Renal pelvis (tissue), 4 donors: Measurements from ENCODE around the gene PPP1R12C. TPM values are rescaled to one million over a fixed set of nuclear protein-coding genes. Genes with fewer than 3 reads are reported as not detected.

Experiments used
- DNase-seq: peaks from one replicate; pipeline ENCODE4 v3.0.0-alpha.2; 2013
- polyA plus RNA-seq, 3 donors: library from polyadenylated mRNA; unstranded; fragments of 120-200 nt; gene quantifications; one replicate each; pipeline ENCODE4 v1.2.1, GENCODE V29; 2013; ENCODE audit not compliant: insufficient read length in 3 of 3

The PPP1R12C gene
- polyA plus RNA-seq, 3 donors = 99.9 to 114 (median 104) TPM

GRCh38 chr19:55149078-55150003, 31.9 kb upstream of the PPP1R12C start, which contains the start of gene TNNT1:
TSS of gene TNNT1 (minus strand) at chr19:55149206. CDS start at chr19:55147157, 2,049 bp downstream.
- DNase-seq = no peak

GRCh38 chr19:55147545-55148251, 30.3 kb upstream of the PPP1R12C start:
- no peak for DNase-seq

- no peak for DNase-seq
Measured at GRCh38 chr19:55146705-55147273, 29.4 kb upstream of the PPP1R12C start.

- DNase-seq = no peak
Measured at GRCh38 chr19:55146078-55146704, 28.8 kb upstream of the PPP1R12C start.

GRCh38 chr19:55145232-55145631, 27.8 kb upstream of the PPP1R12C start:
- DNase-seq = no peak

- DNase-seq = no peak
Measured at GRCh38 chr19:55141696-55142095, 24.3 kb upstream of the PPP1R12C start.

GRCh38 chr19:55137915-55138314, 20.5 kb upstream of the PPP1R12C start:
- no peak for DNase-seq

- no peak for DNase-seq
Measured at GRCh38 chr19:55136399-55137102, 19.1 kb upstream of the PPP1R12C start.

- no peak for DNase-seq
Measured at GRCh38 chr19:55134736-55135135, 17.3 kb upstream of the PPP1R12C start.

GRCh38 chr19:55133639-55134444, 16.4 kb upstream of the PPP1R12C start:
- DNase-seq = no peak

GRCh38 chr19:55132453-55133129, 15.2 kb upstream of the PPP1R12C start:
- DNase-seq = no peak

GRCh38 chr19:55131421-55131820, 14.0 kb upstream of the PPP1R12C start:
- DNase-seq = no peak

- no peak for DNase-seq
Measured at GRCh38 chr19:55119053-55119452, 1.6 kb upstream of the PPP1R12C start.

- DNase-seq = no peak
Measured at GRCh38 chr19:55118401-55118991, 1.1 kb upstream of the PPP1R12C start.

- DNase-seq = peak; percentile 99
Measured at GRCh38 chr19:55117663-55118391, 390 bp upstream of the PPP1R12C start.

- DNase-seq = no peak
Measured at GRCh38 chr19:55116232-55116858, 1.1 kb downstream of the PPP1R12C start.

- DNase-seq = no peak
Measured at GRCh38 chr19:55115446-55116065, 1.9 kb downstream of the PPP1R12C start.
